ENCODE measurements around the gene C1QB.

GRCh38 chr1:22683547-22683946 is 30.5 kb downstream of the C1QB start:
- TF ChIP-seq CTCF (optimal IDR thresholded peaks at IDR 0.05 in 1 of 3, IDR thresholded peaks at IDR 0.05 in 1 of 3, conservative IDR thresholded peaks at IDR 0.05 in 1 of 3; ENCODE audit: extremely low read depth in 1 of 3, insufficient read depth in 2 of 3, low read length in 3 of 3) (no peak), EZH2 (IDR thresholded peaks at IDR 0.05; ENCODE audit: low read length) (no peak)

Data from keratinocyte (primary cell).